ENCODE results near the gene PLA2G6.
"Not testable (repeated sequence)": the region's sequence is repeated elsewhere in the genome, so short reads cannot be mapped to it uniquely, and the experiment has no call there.

GRCh38 chr22:38177571-38177925, 4.1 kb downstream of the PLA2G6 start:
- not testable (repeated sequence) for TF ChIP-seq POLR2A (IDR thresholded peaks at IDR 0.05; ENCODE audit: insufficient read depth in 1 of 2, low read depth in 2 of 2, low read length in 2 of 2); ZFYVE20 (CRISPR knock-in tag; IDR thresholded peaks at IDR 0.05; ENCODE audit: borderline replicate concordance, low read depth); ZNF567 (CRISPR knock-in tag; IDR thresholded peaks at IDR 0.05; ENCODE audit: borderline replicate concordance); ZNF282 (IDR thresholded peaks at IDR 0.05; ENCODE audit: partially characterized antibody); SRSF4 (IDR thresholded peaks at IDR 0.05; ENCODE audit: low read depth, low read length, poor library complexity, severe bottlenecking); USF2 (IDR thresholded peaks at IDR 0.05; ENCODE audit: low read depth, low read length); USF2 (CRISPR knock-in tag; IDR thresholded peaks at IDR 0.05; ENCODE audit: borderline replicate concordance); ZBTB37 (CRISPR knock-in tag; IDR thresholded peaks at IDR 0.05); HOXA3 (CRISPR knock-in tag; IDR thresholded peaks at IDR 0.05); ETV5 (CRISPR knock-in tag; IDR thresholded peaks at IDR 0.05; ENCODE audit: borderline replicate concordance); CTCF (CRISPR knock-in tag; IDR thresholded peaks at IDR 0.05); RFX1 (IDR thresholded peaks at IDR 0.05)
